ENCODE data around the gene ZMPSTE24. TPM values are rescaled to one million over a fixed set of nuclear protein-coding genes. Genes with fewer than 3 reads are reported as not detected.

Gene ZMPSTE24
- polyA plus RNA-seq, 1 donor from 2014 or later: 32.9 TPM

- no peak for TF ChIP-seq RAD21 (conservative IDR thresholded peaks at IDR 0.05)
- TF ChIP-seq POLR2AphosphoS5 (IDR thresholded peaks at IDR 0.05): no peak
Observed at GRCh38 chr1:40314721-40315238, 56.7 kb downstream of the ZMPSTE24 start (continued).

DNA sequence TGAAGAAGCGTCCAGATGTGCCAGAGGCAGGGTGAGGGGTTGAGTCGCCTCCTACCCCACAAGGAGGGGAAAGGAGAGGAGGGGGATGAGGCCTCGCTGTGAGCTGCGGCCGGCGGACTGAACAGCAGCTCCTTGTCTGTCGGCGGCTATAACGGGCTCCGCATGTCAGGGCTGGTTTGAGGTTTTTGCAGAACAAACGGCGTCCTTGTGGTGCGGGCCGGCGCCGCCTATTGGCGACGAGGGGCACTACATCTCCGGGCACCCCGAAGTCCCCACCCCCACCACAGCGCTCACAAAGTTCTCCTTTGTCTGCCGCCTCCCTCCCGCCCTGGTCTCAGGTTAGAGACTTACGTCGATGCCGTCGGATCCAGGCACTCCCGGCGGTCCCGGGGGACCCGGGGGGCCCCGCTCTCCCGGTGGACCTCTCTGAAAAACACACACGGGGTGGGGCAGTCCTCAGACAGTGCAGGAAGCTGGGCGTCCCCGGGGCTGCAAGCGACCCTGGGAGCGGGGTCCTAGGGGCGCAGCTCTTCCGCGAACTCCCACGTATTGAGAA is 57.3 kb downstream of the ZMPSTE24 start:
- Histone ChIP-seq H3F3A (ENCODE audit: insufficient read depth, low read length, poor library complexity, severe bottlenecking) (no peaks in the 10 kb centered on the region), H3K4me3 (ENCODE audit: low read length) (peak overlapping the region; percentile 34), H3K36me3 (ENCODE audit: insufficient read depth, low read length) (no peaks in the 10 kb centered on the region), H3K9me3 (ENCODE audit: low read length) (no peaks in the 10 kb centered on the region), H3K27me3 (ENCODE audit: insufficient read depth, low read depth, low read length) (peaks cover 43% of the 10 kb centered on the region), H3K79me2 (replicated peaks; ENCODE audit: insufficient read depth, low read length) (no peaks in the 10 kb centered on the region), H4K20me1 (ENCODE audit: insufficient read depth) (no peaks in the 10 kb centered on the region), H3K27ac (ENCODE audit: low read length) (no peak overlapping the region), H3K9ac (ENCODE audit: low read length) (peak overlapping the region; percentile 38), H3K9me2 (ENCODE audit: insufficient read depth, low read length) (no peaks in the 10 kb centered on the region), H2AFZ (ENCODE audit: low read depth, low read length) (no peak overlapping the region), H3K4me2 (ENCODE audit: low read length) (no peak overlapping the region)
- no peak for TF ChIP-seq EP300 (conservative IDR thresholded peaks at IDR 0.05; ENCODE audit: poor library complexity, severe bottlenecking)
- no peak for TF ChIP-seq REST (IDR thresholded peaks at IDR 0.05; ENCODE audit: borderline replicate concordance)
- peak; percentile 32 for TF ChIP-seq RAD21 (conservative IDR thresholded peaks at IDR 0.05)
- peak; percentile 38 for TF ChIP-seq SMC3 (conservative IDR thresholded peaks at IDR 0.05; ENCODE audit: poor library complexity)
- TF ChIP-seq POLR2AphosphoS5 (IDR thresholded peaks at IDR 0.05): no peak
- peak; percentile 68 for TF ChIP-seq CTCF (IDR thresholded peaks at IDR 0.05; ENCODE audit: poor library complexity, severe bottlenecking)
- no peak for TF ChIP-seq MXI1 (conservative IDR thresholded peaks at IDR 0.05; ENCODE audit: poor library complexity, severe bottlenecking)
- no peak for TF ChIP-seq TAF1 (IDR thresholded peaks at IDR 0.05; ENCODE audit: low read depth)
- no peak for TF ChIP-seq EZH2 (IDR thresholded peaks at IDR 0.05; ENCODE audit: borderline replicate concordance, insufficient read depth, low read length, poor library complexity, severe bottlenecking)

GRCh38 chr1:40315795-40316594 is 58.0 kb downstream of the ZMPSTE24 start:
- Histone ChIP-seq H3F3A (ENCODE audit: insufficient read depth, low read length, poor library complexity, severe bottlenecking) (no peaks in the 10 kb centered on the region), H3K9me2 (ENCODE audit: insufficient read depth, low read length) (no peaks in the 10 kb centered on the region), H3K36me3 (ENCODE audit: insufficient read depth, low read length) (no peaks in the 10 kb centered on the region), H4K20me1 (ENCODE audit: insufficient read depth) (no peaks in the 10 kb centered on the region), H3K79me2 (replicated peaks; ENCODE audit: insufficient read depth, low read length) (no peaks in the 10 kb centered on the region), H2AFZ (ENCODE audit: low read depth, low read length) (no peak overlapping the region), H3K9me3 (ENCODE audit: low read length) (no peaks in the 10 kb centered on the region), H3K9ac (ENCODE audit: low read length) (no peak overlapping the region), H3K4me3 (ENCODE audit: low read length) (peak overlapping the region; percentile 34), H3K27me3 (ENCODE audit: insufficient read depth, low read depth, low read length) (peaks cover 43% of the 10 kb centered on the region), H3K27ac (ENCODE audit: low read length) (no peak overlapping the region), H3K4me2 (ENCODE audit: low read length) (no peak overlapping the region)
- TF ChIP-seq REST (IDR thresholded peaks at IDR 0.05; ENCODE audit: borderline replicate concordance) (no peak), RAD21 (conservative IDR thresholded peaks at IDR 0.05) (no peak), MXI1 (conservative IDR thresholded peaks at IDR 0.05; ENCODE audit: poor library complexity, severe bottlenecking) (no peak), EZH2 (IDR thresholded peaks at IDR 0.05; ENCODE audit: borderline replicate concordance, insufficient read depth, low read length, poor library complexity, severe bottlenecking) (no peak), POLR2AphosphoS5 (IDR thresholded peaks at IDR 0.05) (no peak), CTCF (IDR thresholded peaks at IDR 0.05; ENCODE audit: poor library complexity, severe bottlenecking) (no peak), SMC3 (conservative IDR thresholded peaks at IDR 0.05; ENCODE audit: poor library complexity) (no peak), EP300 (conservative IDR thresholded peaks at IDR 0.05; ENCODE audit: poor library complexity, severe bottlenecking) (no peak), TAF1 (IDR thresholded peaks at IDR 0.05; ENCODE audit: low read depth) (no peak)

All from neural cell (in vitro differentiated cells).